SU-DHL-6 (cell line): ENCODE measurements around the gene HIBCH.

ENCODE experiments used
- H2AFZ ChIP-seq: fragments of 200-600 bp; sonication (generic); 2 replicates; pipeline ENCODE4 v1.6.1; 2014; ENCODE audit warnings: low read depth, mild to moderate bottlenecking, moderate library complexity, mixed read lengths, antibody characterized with exemption, low read length; ENCODE audit not compliant: severe bottlenecking
- H3F3A ChIP-seq: fragments of 200-600 bp; shearing (Covaris generic); 2 replicates; pipeline ENCODE4 v1.6.0; 2016; ENCODE audit warnings: antibody characterized with exemption, mild to moderate bottlenecking; ENCODE audit not compliant: insufficient read depth
- H3K27ac ChIP-seq: fragments of 200-600 bp; sonication (generic); 2 replicates; pipeline ENCODE4 v1.5.1; 2016; ENCODE audit warnings: low read depth, mild to moderate bottlenecking, low read length, moderate library complexity, mixed read lengths
- H3K27me3 ChIP-seq: fragments of 200-600 bp; sonication (generic), shearing (Covaris generic); 2 replicates; pipeline ENCODE4 v1.6.0; 2014; ENCODE audit warnings: mild to moderate bottlenecking, low read length
- H3K36me3 ChIP-seq: fragments of 200-600 bp; sonication (generic); 2 replicates; pipeline ENCODE4 v1.6.1; 2014; ENCODE audit warnings: mild to moderate bottlenecking, low read length, mixed read lengths
- H3K4me2 ChIP-seq: fragments of 300-600, 200-600 bp; shearing (Covaris generic), sonication (generic); 2 replicates; pipeline ENCODE4 v1.6.0; 2014; ENCODE audit warnings: low read length, low read depth, mild to moderate bottlenecking; ENCODE audit not compliant: poor library complexity, severe bottlenecking
- H3K4me3 ChIP-seq: fragments of 200-600 bp; sonication (generic); 2 replicates; pipeline ENCODE4 v1.5.1; 2014; ENCODE audit warnings: antibody characterized with exemption, low read length, mild to moderate bottlenecking, mixed read lengths; ENCODE audit not compliant: insufficient read depth, poor library complexity, severe bottlenecking
- H3K79me2 ChIP-seq: fragments of 200-600 bp; sonication (generic); 2 replicates; pipeline ENCODE4 v1.6.1; 2014; ENCODE audit warnings: mild to moderate bottlenecking, low read length, moderate library complexity; ENCODE audit not compliant: insufficient read depth
- H3K9ac ChIP-seq: fragments of 200-600 bp; sonication (generic); 2 replicates; pipeline ENCODE4 v1.7.0; 2014; ENCODE audit warnings: mild to moderate bottlenecking, low read length
- H3K9me2 ChIP-seq: fragments of 200-600 bp; sonication (generic); replicated peaks from 2 replicates; pipeline ENCODE4 v1.6.1; 2014; ENCODE audit warnings: low read length; ENCODE audit not compliant: insufficient read depth
- H3K9me3 ChIP-seq: fragments of 200-600 bp; sonication (generic); 2 replicates; pipeline ENCODE4 v1.6.1; 2014; ENCODE audit warnings: low read length, mixed read lengths; ENCODE audit not compliant: insufficient read depth
- H4K20me1 ChIP-seq: fragments of 200-600 bp; sonication (generic); 2 replicates; pipeline ENCODE4 v1.6.1; 2014; ENCODE audit warnings: low read depth, mild to moderate bottlenecking, antibody characterized with exemption, low read length, moderate library complexity, mixed read lengths
- CTCF ChIP-seq: fragments of 200-600 bp; sonication (generic); IDR thresholded peaks from one replicate; pipeline ENCODE4 v1.5.1; 2017; ENCODE audit warnings: antibody characterized with exemption, mild to moderate bottlenecking, low read length, moderate library complexity; ENCODE audit not compliant: insufficient read depth, poor library complexity, severe bottlenecking
- EZH2phosphoT487 ChIP-seq: fragments of 200-600 bp; sonication (generic), shearing (Covaris generic); conservative IDR thresholded peaks from 2 replicates; pipeline ENCODE4 v1.6.1; 2018; ENCODE audit warnings: mild to moderate bottlenecking, antibody characterized with exemption, low read length, moderate library complexity, mixed read lengths

The HIBCH gene

GRCh38 chr2:190352668-190353536 lies 33.3 kb upstream of the HIBCH start:
- Histone ChIP-seq H3F3A (no peaks in the 10 kb centered on the region), H3K4me3 (no peak overlapping the region), H4K20me1 (no peaks in the 10 kb centered on the region), H3K27ac (no peak overlapping the region), H3K79me2 (no peaks in the 10 kb centered on the region), H3K9me2 (no peaks in the 10 kb centered on the region), H3K9ac (no peak overlapping the region), H3K36me3 (no peaks in the 10 kb centered on the region), H3K9me3 (no peaks in the 10 kb centered on the region), H2AFZ (no peak overlapping the region), H3K4me2 (no peak overlapping the region), H3K27me3 (no peaks in the 10 kb centered on the region)
- TF ChIP-seq CTCF (no peak), EZH2phosphoT487 (no peak)

GRCh38 chr2:190351955-190352354 lies 32.3 kb upstream of the HIBCH start:
- Histone ChIP-seq H3F3A (no peaks in the 10 kb centered on the region), H3K4me3 (no peak overlapping the region), H4K20me1 (no peaks in the 10 kb centered on the region), H3K27me3 (no peaks in the 10 kb centered on the region), H3K79me2 (no peaks in the 10 kb centered on the region), H3K9me2 (no peaks in the 10 kb centered on the region), H3K4me2 (no peak overlapping the region), H3K9ac (no peak overlapping the region), H3K36me3 (no peaks in the 10 kb centered on the region), H3K9me3 (no peaks in the 10 kb centered on the region), H3K27ac (no peak overlapping the region), H2AFZ (no peak overlapping the region)
- TF ChIP-seq CTCF: no peak
- TF ChIP-seq EZH2phosphoT487: no peak

GRCh38 chr2:190350371-190350770 lies 30.7 kb upstream of the HIBCH start:
- H2AFZ ChIP-seq: no peak overlapping the region
- no peak for TF ChIP-seq CTCF
- TF ChIP-seq EZH2phosphoT487: no peak

More at GRCh38 chr2:190350371-190350770, 30.7 kb upstream of the HIBCH start:
- H3K4me2 ChIP-seq: no peak overlapping the region
- no peaks in the 10 kb centered on the region for H3K27me3 ChIP-seq
- no peaks in the 10 kb centered on the region for H3K79me2 ChIP-seq
- no peak overlapping the region for H3K27ac ChIP-seq
- H3K4me3 ChIP-seq: no peak overlapping the region
- H3K9ac ChIP-seq: no peak overlapping the region
- no peaks in the 10 kb centered on the region for H3K9me3 ChIP-seq
- H3K36me3 ChIP-seq: no peaks in the 10 kb centered on the region
- no peaks in the 10 kb centered on the region for H3K9me2 ChIP-seq
- H3F3A ChIP-seq: no peaks in the 10 kb centered on the region
- no peaks in the 10 kb centered on the region for H4K20me1 ChIP-seq
